Upper lobe of right lung (tissue), 1 donor: ENCODE measurements around the gene IRF4. TPM values are rescaled to one million over a fixed set of nuclear protein-coding genes. Genes with fewer than 3 reads are reported as not detected.

Experiments
- ATAC-seq: fragments of 200-7000 bp; cut with Tn5 transposase; one replicate; pipeline ENCODE4 v1.9.1; 2020; ENCODE audit warnings: mild to moderate bottlenecking, moderate library complexity
- DNase-seq: peaks from one replicate; pipeline ENCODE4 v3.0.0-alpha.2; 2020
- H3K27ac ChIP-seq: fragments of 200-600 bp; one replicate; pipeline ENCODE4 v1.8.0; 2022
- H3K27me3 ChIP-seq: fragments of 200-600 bp; one replicate; pipeline ENCODE4 v1.8.0; 2022; ENCODE audit warnings: mild to moderate bottlenecking
- H3K36me3 ChIP-seq: fragments of 200-600 bp; one replicate; pipeline ENCODE4 v1.8.0; 2022
- H3K4me1 ChIP-seq: fragments of 200-600 bp; one replicate; pipeline ENCODE4 v1.8.0; 2022
- H3K4me3 ChIP-seq: fragments of 200-600 bp; one replicate; pipeline ENCODE4 v1.8.0; 2022; ENCODE audit warnings: mild to moderate bottlenecking
- H3K9me3 ChIP-seq: fragments of 200-600 bp; one replicate; pipeline ENCODE4 v1.8.0; 2022
- intact Hi-C: fragments of 100-400 bp; cut with DNase I; formaldehyde crosslinking; loops from one replicate; pipeline ENCODE4 v1.11.0; 2022
- total RNA-seq: library from RNA; stranded (reverse); fragmentation: NEBNext Ultra II Directional; extraction: Animal tissue kit (Norgen Biotek cat#: 25700); gene quantifications from one replicate; pipeline ENCODE4 v1.2.1, GENCODE V29; 2021
- TF ChIP-seq, protein P1 (sequence below): fragments of 200-600 bp; IDR thresholded peaks from one replicate; pipeline ENCODE4 v1.8.0; 2022; ENCODE audit warnings: antibody characterized with exemption
- donor health status: DM: no; HTN: yes; CAD: no; lungs with severe emphysema.

The IRF4 gene
- total RNA-seq, 1 donor from 2014 or later: 3.7 TPM

DNA sequence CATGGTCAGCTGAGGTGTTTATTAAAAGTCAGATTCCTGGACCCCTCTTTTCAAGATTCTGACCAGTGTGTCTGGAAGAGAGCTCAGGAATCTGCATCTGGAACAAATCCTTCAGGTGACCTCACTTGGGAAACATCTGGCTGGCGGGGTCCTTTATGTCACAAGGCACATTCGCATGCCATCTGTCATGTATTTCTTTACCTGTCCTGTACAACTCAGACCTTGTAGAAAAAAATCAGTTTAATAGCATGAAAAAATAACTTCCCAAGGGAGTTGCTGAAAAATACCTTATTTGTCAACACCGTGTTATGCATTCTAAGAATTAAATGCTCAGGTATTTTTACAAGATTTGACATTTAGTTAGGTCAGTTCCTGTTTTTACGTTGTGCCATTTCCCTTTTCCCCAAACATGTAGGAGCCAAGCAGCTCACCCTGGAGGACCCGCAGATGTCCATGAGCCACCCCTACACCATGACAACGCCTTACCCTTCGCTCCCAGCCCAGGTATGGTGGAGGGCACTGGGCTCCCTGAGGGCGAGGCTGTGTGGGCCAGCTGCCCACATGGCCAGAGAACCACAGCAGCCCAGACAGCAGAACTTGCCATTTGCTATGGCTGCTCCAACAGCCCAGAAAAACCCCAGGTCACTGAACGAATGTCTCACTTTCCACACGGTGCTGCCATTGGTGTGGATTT, 4.0 kb downstream of the IRF4 start:
- TF ChIP-seq, protein P1, sequence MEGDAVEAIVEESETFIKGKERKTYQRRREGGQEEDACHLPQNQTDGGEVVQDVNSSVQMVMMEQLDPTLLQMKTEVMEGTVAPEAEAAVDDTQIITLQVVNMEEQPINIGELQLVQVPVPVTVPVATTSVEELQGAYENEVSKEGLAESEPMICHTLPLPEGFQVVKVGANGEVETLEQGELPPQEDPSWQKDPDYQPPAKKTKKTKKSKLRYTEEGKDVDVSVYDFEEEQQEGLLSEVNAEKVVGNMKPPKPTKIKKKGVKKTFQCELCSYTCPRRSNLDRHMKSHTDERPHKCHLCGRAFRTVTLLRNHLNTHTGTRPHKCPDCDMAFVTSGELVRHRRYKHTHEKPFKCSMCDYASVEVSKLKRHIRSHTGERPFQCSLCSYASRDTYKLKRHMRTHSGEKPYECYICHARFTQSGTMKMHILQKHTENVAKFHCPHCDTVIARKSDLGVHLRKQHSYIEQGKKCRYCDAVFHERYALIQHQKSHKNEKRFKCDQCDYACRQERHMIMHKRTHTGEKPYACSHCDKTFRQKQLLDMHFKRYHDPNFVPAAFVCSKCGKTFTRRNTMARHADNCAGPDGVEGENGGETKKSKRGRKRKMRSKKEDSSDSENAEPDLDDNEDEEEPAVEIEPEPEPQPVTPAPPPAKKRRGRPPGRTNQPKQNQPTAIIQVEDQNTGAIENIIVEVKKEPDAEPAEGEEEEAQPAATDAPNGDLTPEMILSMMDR: no peak
- H3K27me3 ChIP-seq: peaks cover 45% of the 10 kb centered on the region
- ATAC-seq (no peak), DNase-seq (no peak)
- H3K9me3 ChIP-seq: no peaks in the 10 kb centered on the region
- peaks cover 31% of the 10 kb centered on the region for H3K4me1 ChIP-seq
- intact Hi-C loops: no loop called here
- no peaks in the 10 kb centered on the region for H3K36me3 ChIP-seq
- no peak overlapping the region for H3K4me3 ChIP-seq
- H3K27ac ChIP-seq: no peak overlapping the region

DNA sequence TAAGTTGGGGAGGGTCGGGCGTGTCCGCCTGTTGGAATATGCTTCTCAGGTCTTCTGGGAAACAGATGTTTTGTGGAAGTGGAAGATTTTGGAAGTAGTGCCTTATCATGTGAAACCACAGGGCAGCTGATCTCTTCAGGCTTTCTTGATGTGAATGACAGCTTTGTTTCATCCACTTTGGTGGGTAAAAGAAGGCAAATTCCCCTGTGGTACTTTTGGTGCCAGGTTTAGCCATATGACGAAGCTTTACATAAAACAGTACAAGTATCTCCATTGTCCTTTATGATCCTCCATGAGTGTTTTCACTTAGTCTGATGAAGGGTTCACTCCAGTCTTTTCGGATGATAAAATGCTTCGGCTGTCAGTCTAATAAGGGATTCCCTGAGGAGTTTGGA, 4.6 kb downstream of the IRF4 start:
- ATAC-seq: no peak
- no peak for DNase-seq
- Histone ChIP-seq H3K4me3 (no peak overlapping the region), H3K4me1 (peaks cover 26% of the 10 kb centered on the region), H3K36me3 (no peaks in the 10 kb centered on the region), H3K27ac (no peak overlapping the region), H3K27me3 (peaks cover 40% of the 10 kb centered on the region), H3K9me3 (no peaks in the 10 kb centered on the region)
- intact Hi-C loops: no loop called here
- TF ChIP-seq, protein P1: no peak

DNA sequence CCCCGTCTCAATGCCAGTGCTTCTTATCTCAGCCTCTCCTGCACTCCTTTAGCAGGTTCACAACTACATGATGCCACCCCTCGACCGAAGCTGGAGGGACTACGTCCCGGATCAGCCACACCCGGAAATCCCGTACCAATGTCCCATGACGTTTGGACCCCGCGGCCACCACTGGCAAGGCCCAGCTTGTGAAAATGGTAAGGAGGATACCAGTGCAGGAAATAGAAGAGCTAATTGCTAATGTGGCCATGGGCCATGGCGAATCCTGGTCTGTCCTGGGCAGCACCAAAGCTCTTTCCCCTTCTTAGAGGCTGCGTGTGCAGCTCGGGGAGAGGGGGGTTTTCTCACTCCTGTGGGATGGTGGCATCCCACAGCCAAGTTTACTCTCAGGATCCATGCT, 5.5 kb downstream of the IRF4 start:
- DNase-seq (no peak), ATAC-seq (no peak)
- Histone ChIP-seq H3K9me3 (no peaks in the 10 kb centered on the region), H3K4me3 (no peak overlapping the region), H3K27me3 (peaks cover 32% of the 10 kb centered on the region), H3K4me1 (peaks cover 18% of the 10 kb centered on the region), H3K27ac (no peak overlapping the region), H3K36me3 (no peaks in the 10 kb centered on the region)
- intact Hi-C loops: no loop called here
- TF ChIP-seq, protein P1: no peak

DNA sequence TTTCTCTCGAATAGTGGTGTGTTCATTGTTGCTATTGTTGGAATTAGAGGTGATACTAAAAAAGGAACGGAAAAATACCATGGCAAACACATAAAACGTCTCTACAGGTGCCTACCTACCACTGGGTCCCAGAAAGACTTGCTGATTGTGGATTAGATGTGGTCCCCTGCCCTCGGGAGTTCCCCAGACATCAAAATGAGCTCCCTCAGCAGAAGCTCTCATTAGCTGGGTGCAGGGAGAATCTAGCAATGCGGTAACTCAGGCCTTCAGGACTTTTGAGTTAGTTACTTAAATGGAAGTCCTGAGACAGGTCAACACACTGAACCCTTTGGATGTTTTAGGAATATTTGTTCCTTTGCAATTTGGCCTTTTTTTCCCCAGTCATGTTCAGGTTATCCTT, 6.1 kb downstream of the IRF4 start:
- intact Hi-C loops: no loop called here
- H3K27me3 ChIP-seq: peaks cover 27% of the 10 kb centered on the region

DNA sequence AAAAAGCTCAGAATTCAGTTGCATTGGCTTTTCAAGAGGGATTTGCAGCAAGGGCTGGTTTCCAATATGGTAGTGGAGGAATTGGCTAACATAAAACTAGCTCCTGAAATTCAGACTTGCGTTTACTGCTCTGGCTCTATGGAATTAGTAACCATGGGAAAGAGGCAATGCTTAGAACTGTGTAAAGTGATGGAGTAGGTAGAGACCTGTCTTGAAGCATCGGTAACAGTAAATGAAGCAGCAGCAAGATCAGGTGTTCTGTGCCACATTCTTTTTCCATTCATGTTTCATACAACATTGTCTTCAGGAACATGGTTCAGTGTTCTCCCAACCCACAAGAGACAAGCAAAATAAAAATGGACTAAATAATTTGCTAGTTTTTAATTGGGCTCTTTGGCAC, 6.5 kb downstream of the IRF4 start:
- Histone ChIP-seq H3K9me3 (no peaks in the 10 kb centered on the region), H3K27ac (no peak overlapping the region), H3K27me3 (peaks cover 22% of the 10 kb centered on the region), H3K4me3 (no peak overlapping the region), H3K4me1 (peaks cover 8% of the 10 kb centered on the region), H3K36me3 (no peaks in the 10 kb centered on the region)
- DNase-seq (no peak), ATAC-seq (no peak)
- TF ChIP-seq, protein P1: no peak
- intact Hi-C loops: no loop called here

More for the DNA sequence above, 6.1 kb downstream of the IRF4 start:
- no peak overlapping the region for H3K27ac ChIP-seq
- DNase-seq: no peak
- no peaks in the 10 kb centered on the region for H3K36me3 ChIP-seq
- TF ChIP-seq, protein P1: no peak
- no peaks in the 10 kb centered on the region for H3K9me3 ChIP-seq
- no peak for ATAC-seq
- no peak overlapping the region for H3K4me3 ChIP-seq
- H3K4me1 ChIP-seq: peaks cover 13% of the 10 kb centered on the region
